SK-N-SH treated with all-trans-retinoic acid at 6 μM for 48 hours (cell line): ENCODE measurements around the gene DHRS13.

Experiments used
- ATAC-seq: fragments of 200-7000 bp; cut with Tn5 transposase; 3 replicates; pipeline ENCODE4 v1.9.1; 2020; ENCODE audit warnings: mild to moderate bottlenecking, moderate library complexity
- ARNTL ChIP-seq: fragments of 450-650 bp; formaldehyde crosslinking; IDR thresholded peaks from 2 replicates; pipeline ENCODE4 v1.5.0; 2020; ENCODE audit warnings: low read depth, mild to moderate bottlenecking, moderate library complexity, borderline replicate concordance
- BACH2 ChIP-seq: fragments of 250-450 bp; sonication (Bioruptor Pico); IDR thresholded peaks from 2 replicates; pipeline ENCODE4 v1.9.0; 2021; ENCODE audit warnings: mild to moderate bottlenecking, borderline replicate concordance
- CREB5 ChIP-seq: fragments of 250-450 bp; sonication (Bioruptor Pico); IDR thresholded peaks from 2 replicates; pipeline ENCODE4 v1.5.1; 2020; ENCODE audit warnings: low read depth, mild to moderate bottlenecking, moderate library complexity
- CSDC2 ChIP-seq: fragments of 250-450 bp; sonication (Bioruptor Pico); IDR thresholded peaks from 2 replicates; pipeline ENCODE4 v1.5.0; 2020; ENCODE audit warnings: mild to moderate bottlenecking, moderate library complexity
- CSRNP3 ChIP-seq: fragments of 250-450 bp; sonication (Bioruptor Pico); IDR thresholded peaks from 2 replicates; pipeline ENCODE4 v1.5.1; 2021; ENCODE audit warnings: mild to moderate bottlenecking, moderate library complexity
- ESRRG ChIP-seq: fragments of 250-450 bp; sonication (Bioruptor Pico); IDR thresholded peaks from 2 replicates; pipeline ENCODE4 v1.6.1; 2021; ENCODE audit warnings: mild to moderate bottlenecking
- GLIS3 ChIP-seq: fragments of 250-450 bp; sonication (Bioruptor Pico); IDR thresholded peaks from 2 replicates; pipeline ENCODE4 v1.5.0; 2020; ENCODE audit warnings: mild to moderate bottlenecking, moderate library complexity
- ISL1 ChIP-seq: fragments of 250-450 bp; sonication (Bioruptor Pico); IDR thresholded peaks from 2 replicates; pipeline ENCODE4 v2.1.2; 2022; ENCODE audit warnings: mild to moderate bottlenecking, moderate library complexity
- OSR1 ChIP-seq: fragments of 250-450 bp; sonication (Bioruptor Pico); IDR thresholded peaks from 2 replicates; pipeline ENCODE4 v1.8.0; 2022; ENCODE audit warnings: moderate library complexity, mild to moderate bottlenecking, inconsistent platforms
- PATZ1 ChIP-seq: fragments of 250-450 bp; sonication (Bioruptor Pico); IDR thresholded peaks from 2 replicates; pipeline ENCODE4 v1.8.0; 2020; ENCODE audit warnings: mild to moderate bottlenecking, moderate library complexity, borderline replicate concordance
- POU6F1 ChIP-seq: fragments of 250-450 bp; sonication (Bioruptor Pico); IDR thresholded peaks from 2 replicates; pipeline ENCODE4 v1.8.0; 2021; ENCODE audit warnings: low read depth, mild to moderate bottlenecking, moderate library complexity, borderline replicate concordance
- PPARA ChIP-seq: fragments of 250-450 bp; sonication (Bioruptor Pico); IDR thresholded peaks from 2 replicates; pipeline ENCODE4 v1.5.0; 2020; ENCODE audit warnings: mild to moderate bottlenecking, borderline replicate concordance
- RARB ChIP-seq: fragments of 250-450 bp; sonication (Bioruptor Pico); IDR thresholded peaks from 2 replicates; pipeline ENCODE4 v1.8.0; 2021; ENCODE audit warnings: mild to moderate bottlenecking, moderate library complexity
- TCF4 ChIP-seq: fragments of 250-450 bp; sonication (Bioruptor Pico); IDR thresholded peaks from 2 replicates; pipeline ENCODE4 v1.8.0; 2021; ENCODE audit warnings: mild to moderate bottlenecking, moderate library complexity, borderline replicate concordance
- TOX ChIP-seq: fragments of 250-450 bp; sonication (Bioruptor Pico); IDR thresholded peaks from 2 replicates; pipeline ENCODE4 v1.8.0; 2021; ENCODE audit warnings: mild to moderate bottlenecking, moderate library complexity, borderline replicate concordance
- TSHZ2 ChIP-seq: fragments of 250-450 bp; sonication (Bioruptor Pico); IDR thresholded peaks from 2 replicates; pipeline ENCODE4 v1.5.0; 2020; ENCODE audit warnings: mild to moderate bottlenecking, moderate library complexity
- ZC3H10 ChIP-seq: fragments of 250-450 bp; sonication (Bioruptor Pico); IDR thresholded peaks from 2 replicates; pipeline ENCODE4 v1.5.1; 2021; ENCODE audit warnings: mild to moderate bottlenecking, moderate library complexity
- ZFP3 ChIP-seq: fragments of 250-450 bp; sonication (Bioruptor Pico); IDR thresholded peaks from 2 replicates; pipeline ENCODE4 v1.5.0; 2020; ENCODE audit warnings: mild to moderate bottlenecking, moderate library complexity
- ZFP30 ChIP-seq: fragments of 450-650 bp; formaldehyde crosslinking; IDR thresholded peaks from 2 replicates; pipeline ENCODE4 v1.5.0; 2022; ENCODE audit warnings: mild to moderate bottlenecking, moderate library complexity
- ZNF70 ChIP-seq: fragments of 450-650 bp; formaldehyde crosslinking; IDR thresholded peaks from 2 replicates; pipeline ENCODE4 v1.5.0; 2020; ENCODE audit warnings: mild to moderate bottlenecking, moderate library complexity
- ZNF8 ChIP-seq: fragments of 450-650 bp; formaldehyde crosslinking; IDR thresholded peaks from 2 replicates; pipeline ENCODE4 v1.5.0; 2020; ENCODE audit warnings: mild to moderate bottlenecking, moderate library complexity

Gene DHRS13

GRCh38 chr17:28948342-28948741 is 45.5 kb upstream of the DHRS13 start (continued):
- TF ChIP-seq CREB5 (CRISPR knock-in tag) (no peak), TSHZ2 (CRISPR knock-in tag) (no peak)

GRCh38 chr17:28947639-28948038 is 44.8 kb upstream of the DHRS13 start:
- TF ChIP-seq ZNF70 (CRISPR knock-in tag) = no peak
- TF ChIP-seq ZFP3 (CRISPR knock-in tag) = no peak
- TF ChIP-seq CSRNP3 (CRISPR knock-in tag) = no peak
- TF ChIP-seq CSDC2 (CRISPR knock-in tag) = no peak
- no peak for TF ChIP-seq POU6F1 (CRISPR knock-in tag)
- no peak for TF ChIP-seq ZNF8 (CRISPR knock-in tag)
- TF ChIP-seq GLIS3 (CRISPR knock-in tag) = no peak
- TF ChIP-seq ARNTL (CRISPR knock-in tag) = no peak
- TF ChIP-seq ESRRG = no peak
- no peak for TF ChIP-seq CREB5 (CRISPR knock-in tag)
- no peak for TF ChIP-seq PATZ1
- no peak for TF ChIP-seq BACH2 (CRISPR knock-in tag)
- TF ChIP-seq ZFP30 (CRISPR knock-in tag) = no peak
- TF ChIP-seq, all 23 proteins: peak for 0
- no peak for ATAC-seq

GRCh38 chr17:28946239-28946638 is 43.4 kb upstream of the DHRS13 start:
- no peak for TF ChIP-seq TOX
- TF ChIP-seq TSHZ2 (CRISPR knock-in tag) = no peak
- no peak for TF ChIP-seq ZC3H10 (CRISPR knock-in tag)
- no peak for TF ChIP-seq CSRNP3 (CRISPR knock-in tag)
- TF ChIP-seq OSR1 = no peak
- no peak for TF ChIP-seq ZNF8 (CRISPR knock-in tag)
- TF ChIP-seq ZFP3 (CRISPR knock-in tag) = no peak
- no peak for TF ChIP-seq CSDC2 (CRISPR knock-in tag)
- no peak for TF ChIP-seq RARB
- no peak for TF ChIP-seq ISL1 (CRISPR knock-in tag)
- no peak for TF ChIP-seq TCF4 (CRISPR knock-in tag)
- TF ChIP-seq PPARA (CRISPR knock-in tag) = no peak
- no peak for ATAC-seq
